ENCODE measurements around the gene DDIT3.
"Not testable (repeated sequence)": the region's sequence is repeated elsewhere in the genome, so short reads cannot be mapped to it uniquely, and the experiment has no call there.

Gene DDIT3

GRCh38 chr12:57517187-57517586 is 3.1 kb downstream of the DDIT3 start:
- H3K4me3 ChIP-seq (ENCODE audit: low read depth, low read length) = no peak overlapping the region
- TF ChIP-seq, protein P1, sequence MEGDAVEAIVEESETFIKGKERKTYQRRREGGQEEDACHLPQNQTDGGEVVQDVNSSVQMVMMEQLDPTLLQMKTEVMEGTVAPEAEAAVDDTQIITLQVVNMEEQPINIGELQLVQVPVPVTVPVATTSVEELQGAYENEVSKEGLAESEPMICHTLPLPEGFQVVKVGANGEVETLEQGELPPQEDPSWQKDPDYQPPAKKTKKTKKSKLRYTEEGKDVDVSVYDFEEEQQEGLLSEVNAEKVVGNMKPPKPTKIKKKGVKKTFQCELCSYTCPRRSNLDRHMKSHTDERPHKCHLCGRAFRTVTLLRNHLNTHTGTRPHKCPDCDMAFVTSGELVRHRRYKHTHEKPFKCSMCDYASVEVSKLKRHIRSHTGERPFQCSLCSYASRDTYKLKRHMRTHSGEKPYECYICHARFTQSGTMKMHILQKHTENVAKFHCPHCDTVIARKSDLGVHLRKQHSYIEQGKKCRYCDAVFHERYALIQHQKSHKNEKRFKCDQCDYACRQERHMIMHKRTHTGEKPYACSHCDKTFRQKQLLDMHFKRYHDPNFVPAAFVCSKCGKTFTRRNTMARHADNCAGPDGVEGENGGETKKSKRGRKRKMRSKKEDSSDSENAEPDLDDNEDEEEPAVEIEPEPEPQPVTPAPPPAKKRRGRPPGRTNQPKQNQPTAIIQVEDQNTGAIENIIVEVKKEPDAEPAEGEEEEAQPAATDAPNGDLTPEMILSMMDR (IDR thresholded peaks at IDR 0.05; ENCODE audit: low read depth, low read length) = no peak
- peak; percentile 38 for DNase-seq (ENCODE audit: low read depth, low spot score)
- in situ Hi-C loops (cut with HindIII; ENCODE audit: low sequenced_read_pairs) = no loop called here

GRCh38 chr12:57516617-57517153 is 3.6 kb downstream of the DDIT3 start:
- in situ Hi-C loops (cut with HindIII; ENCODE audit: low sequenced_read_pairs) = no loop called here
- no peak overlapping the region for H3K4me3 ChIP-seq (ENCODE audit: low read depth, low read length)
- no peak for DNase-seq (ENCODE audit: low read depth, low spot score)
- TF ChIP-seq, protein P1 (IDR thresholded peaks at IDR 0.05; ENCODE audit: low read depth, low read length) = no peak

DNA sequence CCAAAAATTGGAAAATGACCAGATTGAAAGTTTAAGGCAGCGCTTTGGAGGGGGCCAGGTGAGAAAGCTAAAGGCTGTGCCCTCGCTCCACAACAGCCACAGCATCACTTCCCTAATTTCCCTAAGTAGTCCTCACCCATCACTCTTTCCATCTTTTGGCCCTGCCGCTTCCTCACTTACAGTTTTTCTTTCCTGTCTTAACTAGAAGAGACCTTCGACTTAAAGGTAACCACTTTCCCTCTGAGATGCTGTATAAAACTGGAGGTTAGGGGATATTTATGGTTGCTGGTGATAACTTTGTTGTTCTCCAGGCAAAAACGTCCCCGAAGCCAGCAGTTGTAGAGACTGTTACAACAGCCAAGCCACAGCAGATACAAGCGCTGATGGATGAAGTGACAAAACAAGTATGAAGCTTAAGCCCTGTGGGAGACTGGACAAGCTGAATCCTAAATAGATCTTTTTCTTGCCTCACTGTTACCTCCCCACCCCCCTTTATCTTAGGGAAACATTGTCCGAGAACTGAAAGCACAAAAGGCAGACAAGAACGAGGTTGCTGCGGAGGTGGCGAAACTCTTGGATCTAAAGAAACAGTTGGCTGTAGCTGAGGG is 4.3 kb downstream of the DDIT3 start:
- no peak for DNase-seq (ENCODE audit: low read depth, low spot score)
- TF ChIP-seq, protein P1 (IDR thresholded peaks at IDR 0.05; ENCODE audit: low read depth, low read length) = no peak
- in situ Hi-C loops (cut with HindIII; ENCODE audit: low sequenced_read_pairs) = no loop called here
- H3K4me3 ChIP-seq (ENCODE audit: low read depth, low read length) = no peak overlapping the region

DNA sequence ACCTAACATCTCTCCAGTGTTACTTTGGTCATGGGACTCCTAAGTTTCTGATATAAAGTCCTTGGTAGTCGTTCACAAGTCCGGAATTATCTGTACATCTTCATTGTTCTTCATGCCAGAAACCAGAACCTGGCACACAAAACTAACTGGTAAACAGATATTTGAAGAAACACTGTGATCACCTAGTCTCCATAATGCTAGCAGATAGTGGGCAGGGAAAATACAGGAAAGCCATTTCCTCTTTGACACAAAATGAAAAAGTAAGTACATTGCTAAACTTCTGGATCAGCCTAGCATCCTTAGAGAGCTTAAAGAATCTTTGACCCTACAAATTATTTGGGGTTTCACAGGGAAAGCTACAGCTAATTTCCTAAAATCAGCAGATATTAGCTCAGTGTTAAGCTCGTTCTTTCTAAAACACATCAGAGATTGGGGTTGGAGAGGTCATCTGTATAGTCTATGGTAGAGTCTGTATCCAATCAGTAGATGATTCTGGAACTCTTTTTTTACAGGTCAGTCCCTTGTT is 4.8 kb downstream of the DDIT3 start:
- in situ Hi-C loops (cut with HindIII; ENCODE audit: low sequenced_read_pairs) = no loop called here
- TF ChIP-seq, protein P1 (IDR thresholded peaks at IDR 0.05; ENCODE audit: low read depth, low read length) = no peak
- no peak overlapping the region for H3K4me3 ChIP-seq (ENCODE audit: low read depth, low read length)
- DNase-seq (ENCODE audit: low read depth, low spot score) = no peak

DNA sequence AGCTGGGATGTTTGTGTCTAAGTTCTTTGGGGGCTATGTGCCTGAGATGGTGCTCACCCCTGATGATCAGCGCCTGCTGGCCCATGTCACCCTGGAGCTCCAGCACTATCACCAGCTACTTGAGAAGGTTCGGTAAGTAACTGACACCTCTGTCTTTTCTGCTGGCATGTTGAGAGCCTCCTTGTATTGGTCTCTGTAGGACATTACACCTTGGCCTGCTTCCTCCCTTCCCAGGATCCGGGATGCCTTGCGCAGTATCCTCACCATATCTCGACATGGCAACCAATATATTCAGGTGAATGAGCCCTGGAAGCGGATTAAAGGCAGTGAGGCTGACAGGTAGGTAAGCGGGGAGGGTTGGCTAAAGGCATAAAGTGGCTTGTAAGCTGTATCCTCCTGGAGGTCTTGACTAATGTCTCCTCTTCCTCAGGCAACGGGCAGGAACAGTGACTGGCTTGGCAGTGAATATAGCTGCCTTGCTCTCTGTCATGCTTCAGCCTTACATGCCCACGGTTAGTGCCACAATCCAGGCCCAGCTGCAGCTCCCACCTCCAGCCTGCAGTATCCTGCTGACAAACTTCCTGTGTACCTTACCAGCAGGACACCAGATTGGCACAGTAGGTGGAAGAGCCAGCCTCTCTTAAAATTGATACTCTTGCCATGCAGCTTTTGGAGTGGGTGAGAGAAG is 5.5 kb downstream of the DDIT3 start:
- H3K4me3 ChIP-seq (ENCODE audit: low read depth, low read length) = no peak overlapping the region
- in situ Hi-C loops (cut with HindIII; ENCODE audit: low sequenced_read_pairs) = no loop called here
- no peak for DNase-seq (ENCODE audit: low read depth, low spot score)
- TF ChIP-seq, protein P1 (IDR thresholded peaks at IDR 0.05; ENCODE audit: low read depth, low read length) = no peak

DNA sequence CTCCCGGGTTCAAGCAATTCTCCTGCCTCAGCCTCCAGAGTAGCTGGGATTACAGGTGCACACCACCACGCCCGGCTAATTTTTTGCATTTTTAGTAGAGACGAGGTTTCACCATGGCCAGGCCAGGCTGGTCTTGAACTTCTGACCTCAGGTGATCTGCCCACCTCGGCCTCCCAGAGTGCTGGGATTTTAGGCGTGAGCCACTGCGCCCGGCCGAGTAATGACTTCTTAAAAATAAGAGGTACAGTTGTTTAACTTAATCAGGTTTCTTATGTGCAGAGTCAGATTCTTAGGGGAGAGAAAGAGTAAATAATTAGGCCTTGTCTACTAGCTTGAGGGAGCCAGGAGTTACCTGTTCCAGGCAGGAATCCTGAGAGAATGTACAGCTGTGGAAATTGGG is 6.1 kb downstream of the DDIT3 start:
- in situ Hi-C loops (cut with HindIII; ENCODE audit: low sequenced_read_pairs); DNase-seq (ENCODE audit: low read depth, low spot score); H3K4me3 ChIP-seq (ENCODE audit: low read depth, low read length): not testable (repeated sequence)

DNA sequence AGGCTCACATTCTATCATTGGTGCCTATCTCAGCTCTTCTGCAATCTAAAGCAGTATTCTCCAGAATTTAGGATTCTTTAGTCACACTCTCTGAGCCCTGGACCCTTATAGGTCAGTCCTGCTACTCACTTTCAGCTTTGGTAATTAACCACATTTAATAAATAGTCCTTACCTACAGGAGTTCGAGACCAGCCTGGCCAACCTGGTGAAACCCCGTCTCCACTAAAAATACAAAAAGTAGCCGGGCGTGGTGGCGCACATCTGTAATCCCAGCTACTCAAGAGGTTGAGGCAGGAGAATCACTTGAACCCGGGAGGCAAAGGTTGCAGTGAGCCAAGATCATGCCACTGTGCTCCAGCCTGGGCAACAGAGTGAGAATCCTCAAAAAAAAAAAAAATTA is 6.6 kb downstream of the DDIT3 start:
- in situ Hi-C loops (cut with HindIII; ENCODE audit: low sequenced_read_pairs); DNase-seq (ENCODE audit: low read depth, low spot score); H3K4me3 ChIP-seq (ENCODE audit: low read depth, low read length): not testable (repeated sequence)

Data from astrocyte of the spinal cord (primary cell).